Skeletal muscle tissue (tissue), 4 donors: ENCODE data around the gene C12orf56. TPM values are rescaled to one million over a fixed set of nuclear protein-coding genes. Genes with fewer than 3 reads are reported as not detected.

Experiments
- H3K27ac ChIP-seq: one replicate; pipeline ENCODE4 v1.7.0; 2013; ENCODE audit warnings: mild to moderate bottlenecking, low read depth, low read length, inconsistent platforms
- H3K27me3 ChIP-seq, 3 donors: one replicate each; pipeline ENCODE4 v1.7.0; 2013; ENCODE audit warnings: low read length in 3 of 3; ENCODE audit not compliant: control insufficient read depth in 3 of 3, insufficient read depth in 3 of 3
- H3K36me3 ChIP-seq, 3 donors: one replicate each; pipeline ENCODE4 v1.7.0; 2013; ENCODE audit warnings: low read length in 3 of 3; ENCODE audit not compliant: control insufficient read depth in 3 of 3, insufficient read depth in 3 of 3
- H3K4me1 ChIP-seq, 3 donors: one replicate each; pipeline ENCODE4 v1.7.0; 2013; ENCODE audit warnings: low read length in 3 of 3, mild to moderate bottlenecking in 3 of 3; ENCODE audit not compliant: control insufficient read depth in 3 of 3, insufficient read depth in 3 of 3
- H3K4me3 ChIP-seq, 3 donors: one replicate each; pipeline ENCODE4 v1.7.0; 2013; ENCODE audit warnings: low read length in 3 of 3
- H3K9ac ChIP-seq, 3 donors: one replicate each; pipeline ENCODE4 v1.7.0; 2013; ENCODE audit warnings: low read length in 3 of 3, mild to moderate bottlenecking in 3 of 3, moderate library complexity in 2 of 3, low read depth in 1 of 3
- H3K9me3 ChIP-seq, 3 donors: one replicate each; pipeline ENCODE4 v1.7.0; 2013; ENCODE audit warnings: low read length in 3 of 3; ENCODE audit not compliant: control insufficient read depth in 3 of 3
- total RNA-seq: library from RNA; depleted of rRNA; stranded (reverse); fragments of >200 nt; gene quantifications from one replicate; pipeline ENCODE4 v1.2.3, GENCODE V29; 2014
- donor health status: Osteomylitis.

C12orf56 gene
- total RNA-seq, 1 donor from 2014 or later: 0.52 TPM

DNA sequence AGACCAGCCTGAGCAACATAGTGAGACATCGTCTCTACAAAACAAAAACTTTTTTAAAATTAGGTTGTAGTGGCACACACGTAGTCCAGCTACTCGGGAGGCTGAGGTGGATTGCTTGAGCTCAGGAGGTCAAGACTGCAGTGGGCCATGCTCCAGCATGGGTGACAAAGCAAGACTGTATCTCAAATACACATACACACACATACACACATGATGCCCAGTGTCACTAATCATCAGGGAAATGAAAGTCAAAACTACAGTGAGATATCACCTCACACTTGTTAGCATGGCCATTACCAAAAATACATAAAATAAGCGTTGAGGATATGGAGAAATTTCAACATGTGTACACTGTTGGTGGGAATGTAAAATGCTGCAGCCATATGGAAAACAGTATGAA, 135.3 kb downstream of the C12orf56 start:
- Histone ChIP-seq H3K27me3 (no peaks in the 10 kb centered on the region), H3K9me3 (no peaks in the 10 kb centered on the region), H3K9ac (no peak overlapping the region), H3K36me3 (no peaks in the 10 kb centered on the region), H3K27ac (no peak overlapping the region), H3K4me1 (peaks cover 0 to 4% (median 0%) of the 10 kb centered on the region in 3 donors), H3K4me3 (no peak overlapping the region)

DNA sequence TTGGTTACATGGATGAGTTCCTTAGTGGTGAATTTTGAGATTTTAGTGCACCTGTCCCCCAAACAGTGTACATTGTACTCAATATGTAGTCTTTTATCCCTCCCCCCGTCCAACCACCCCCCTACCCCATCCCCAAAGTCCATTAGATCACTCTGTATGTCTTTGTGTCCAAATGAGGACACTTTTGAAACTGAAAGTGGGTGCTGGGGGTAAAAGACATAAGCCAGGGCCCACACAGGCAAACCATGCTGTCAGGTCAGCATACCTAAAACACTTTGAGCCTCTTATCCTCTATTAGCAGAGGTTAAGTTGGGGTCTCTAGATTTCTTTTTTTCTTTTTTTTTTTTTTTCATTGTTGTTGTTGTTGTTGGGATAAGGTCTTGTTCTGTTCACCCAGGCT, 137.2 kb downstream of the C12orf56 start:
- Histone ChIP-seq H3K27ac (peak overlapping the region; percentile 26), H3K36me3 (no peaks in the 10 kb centered on the region), H3K9ac (no peak overlapping the region), H3K27me3 (no peaks in the 10 kb centered on the region), H3K4me1 (peaks cover 0 to 4% (median 2%) of the 10 kb centered on the region in 3 donors), H3K9me3 (no peaks in the 10 kb centered on the region), H3K4me3 (no peak overlapping the region)

DNA sequence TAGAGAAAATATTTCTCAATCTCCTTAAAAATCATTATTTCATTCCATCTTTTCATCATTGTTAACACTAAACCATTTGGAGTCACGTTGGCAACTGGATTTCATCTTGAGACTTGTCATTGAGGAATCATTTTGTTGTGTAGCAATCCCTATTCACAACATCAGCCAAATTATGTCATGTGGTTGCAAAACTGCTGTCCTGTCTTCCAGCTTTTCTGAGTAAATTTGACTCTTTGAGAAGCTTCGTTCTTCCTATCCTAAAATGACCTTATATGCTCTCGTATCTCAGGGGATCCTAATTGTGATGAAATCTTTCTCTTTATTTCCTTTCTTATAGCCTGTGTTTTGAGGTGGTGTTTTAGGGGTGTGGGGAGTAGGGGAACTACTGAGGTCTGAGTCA, 137.9 kb downstream of the C12orf56 start:
- Histone ChIP-seq H3K27me3 (no peaks in the 10 kb centered on the region), H3K4me1 (peaks cover 0 to 4% (median 2%) of the 10 kb centered on the region in 3 donors), H3K4me3 (no peak overlapping the region), H3K27ac (no peak overlapping the region), H3K36me3 (no peaks in the 10 kb centered on the region), H3K9ac (peak overlapping the region in 1 of 3 donors; percentile 27), H3K9me3 (no peaks in the 10 kb centered on the region)

DNA sequence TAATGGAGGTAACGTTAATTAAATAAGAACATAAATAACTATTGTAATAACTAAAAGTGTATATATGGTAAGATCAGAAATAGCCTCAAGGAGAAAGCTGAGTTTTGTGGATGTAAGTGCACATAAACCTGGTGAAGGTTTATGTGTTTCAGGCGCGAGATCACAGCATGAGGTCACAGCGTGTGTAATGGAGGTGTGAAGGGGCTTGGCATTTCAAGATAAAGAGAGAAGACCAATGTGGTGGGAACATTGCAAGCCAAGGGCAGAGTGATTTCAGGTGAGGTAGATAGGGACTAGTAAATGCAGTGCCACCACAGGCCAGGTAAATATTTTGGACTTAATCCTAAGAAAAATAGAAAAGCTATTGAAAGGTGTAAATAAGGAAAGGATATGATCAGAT, 146.7 kb downstream of the C12orf56 start:
- no peak overlapping the region for H3K9ac ChIP-seq
- H3K4me3 ChIP-seq: no peak overlapping the region
- no peaks in the 10 kb centered on the region for H3K4me1 ChIP-seq
- H3K9me3 ChIP-seq: no peaks in the 10 kb centered on the region
- no peaks in the 10 kb centered on the region for H3K36me3 ChIP-seq
- H3K27me3 ChIP-seq: no peaks in the 10 kb centered on the region
- H3K27ac ChIP-seq: no peak overlapping the region

DNA sequence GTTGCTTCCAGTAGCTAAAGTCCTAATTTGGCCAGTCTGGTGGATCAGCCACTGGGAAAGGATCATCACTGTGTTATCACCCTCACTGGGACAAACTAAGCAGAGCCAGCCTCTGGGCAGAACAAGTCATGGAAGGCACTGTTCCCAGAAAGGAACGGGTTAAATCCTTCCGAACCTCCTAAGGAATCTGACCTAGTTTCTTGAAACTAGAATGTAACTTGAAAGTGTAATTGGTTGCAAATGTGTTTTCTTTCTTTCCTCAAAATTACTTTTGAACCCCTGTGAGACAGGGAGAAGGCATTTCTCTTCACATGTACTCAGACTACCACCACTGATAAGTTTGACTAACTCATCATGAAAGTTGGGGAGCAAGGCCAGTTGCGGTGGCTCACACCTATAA, 149.8 kb downstream of the C12orf56 start:
- H3K27me3 ChIP-seq: no peaks in the 10 kb centered on the region
- H3K36me3 ChIP-seq: no peaks in the 10 kb centered on the region
- no peak overlapping the region for H3K4me3 ChIP-seq
- no peaks in the 10 kb centered on the region for H3K9me3 ChIP-seq
- H3K4me1 ChIP-seq: no peaks in the 10 kb centered on the region
- H3K27ac ChIP-seq: no peak overlapping the region
- no peak overlapping the region for H3K9ac ChIP-seq

DNA sequence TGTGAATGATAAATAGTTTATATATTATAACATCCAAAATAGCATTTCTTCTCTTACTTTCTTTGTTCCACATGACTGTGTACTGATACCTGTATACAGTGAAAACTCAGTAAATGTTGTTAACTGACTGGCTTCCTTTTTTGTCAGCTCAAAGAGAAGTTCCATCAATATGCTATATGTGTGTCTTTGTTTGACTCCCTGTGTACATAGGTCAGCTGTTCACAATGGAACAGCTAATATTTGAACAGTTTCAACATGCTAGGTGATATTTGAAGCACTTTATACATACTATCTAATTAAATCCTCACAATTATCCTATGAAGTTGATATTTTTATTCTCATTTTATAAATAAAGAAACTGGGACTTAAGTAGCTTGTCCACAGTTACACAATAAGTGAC, 153.2 kb downstream of the C12orf56 start:
- no peaks in the 10 kb centered on the region for H3K9me3 ChIP-seq
- no peaks in the 10 kb centered on the region for H3K36me3 ChIP-seq
- H3K27ac ChIP-seq: no peak overlapping the region
- H3K4me1 ChIP-seq: no peaks in the 10 kb centered on the region
- no peaks in the 10 kb centered on the region for H3K27me3 ChIP-seq
- no peak overlapping the region for H3K9ac ChIP-seq
- H3K4me3 ChIP-seq: no peak overlapping the region

DNA sequence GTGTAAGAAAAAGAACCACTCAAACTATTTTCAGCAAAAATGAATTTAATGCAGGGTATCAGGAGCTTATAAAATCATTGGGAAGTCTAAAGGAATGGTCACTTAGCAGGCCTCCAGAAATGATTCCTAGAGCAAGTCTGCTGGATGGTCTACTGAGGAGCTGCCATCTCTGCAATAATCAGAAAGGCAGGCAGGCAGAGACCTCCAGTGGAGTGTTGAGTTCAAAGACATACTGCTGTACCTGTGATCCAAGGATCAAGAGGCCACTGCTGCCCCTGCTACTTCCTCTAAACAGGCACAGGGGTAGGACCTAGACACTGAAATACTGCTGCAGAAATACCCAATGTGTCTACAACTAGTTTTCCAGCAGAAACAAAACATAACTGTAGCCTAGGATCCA, 154.0 kb downstream of the C12orf56 start:
- H3K4me3 ChIP-seq: no peak overlapping the region
- no peak overlapping the region for H3K9ac ChIP-seq
- no peaks in the 10 kb centered on the region for H3K4me1 ChIP-seq
- H3K9me3 ChIP-seq: no peaks in the 10 kb centered on the region
- no peak overlapping the region for H3K27ac ChIP-seq
- no peaks in the 10 kb centered on the region for H3K27me3 ChIP-seq
- no peaks in the 10 kb centered on the region for H3K36me3 ChIP-seq

DNA sequence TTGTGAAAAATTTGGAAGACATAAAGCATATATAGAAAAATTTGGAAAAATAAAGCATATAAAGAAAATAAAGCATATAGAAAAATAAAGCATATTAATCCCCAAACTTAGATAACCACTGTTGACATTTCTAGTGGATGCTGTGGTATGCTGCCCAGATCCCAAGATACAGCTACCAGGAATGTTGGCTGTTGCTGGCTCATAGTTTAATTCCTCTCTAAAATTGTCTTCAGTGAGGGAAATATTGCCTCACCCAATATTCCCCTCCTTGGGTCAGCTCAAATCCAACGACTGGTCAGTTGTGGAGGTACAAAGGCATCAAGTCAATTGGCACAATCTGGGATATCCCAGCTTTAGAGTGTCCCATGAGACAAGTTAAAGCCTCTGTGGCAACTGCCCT, 158.4 kb downstream of the C12orf56 start:
- Histone ChIP-seq H3K4me1 (no peaks in the 10 kb centered on the region), H3K27me3 (no peaks in the 10 kb centered on the region), H3K9ac (no peak overlapping the region), H3K4me3 (no peak overlapping the region), H3K9me3 (no peaks in the 10 kb centered on the region), H3K36me3 (peaks cover 0 to 3% (median 0%) of the 10 kb centered on the region in 3 donors), H3K27ac (no peak overlapping the region)

DNA sequence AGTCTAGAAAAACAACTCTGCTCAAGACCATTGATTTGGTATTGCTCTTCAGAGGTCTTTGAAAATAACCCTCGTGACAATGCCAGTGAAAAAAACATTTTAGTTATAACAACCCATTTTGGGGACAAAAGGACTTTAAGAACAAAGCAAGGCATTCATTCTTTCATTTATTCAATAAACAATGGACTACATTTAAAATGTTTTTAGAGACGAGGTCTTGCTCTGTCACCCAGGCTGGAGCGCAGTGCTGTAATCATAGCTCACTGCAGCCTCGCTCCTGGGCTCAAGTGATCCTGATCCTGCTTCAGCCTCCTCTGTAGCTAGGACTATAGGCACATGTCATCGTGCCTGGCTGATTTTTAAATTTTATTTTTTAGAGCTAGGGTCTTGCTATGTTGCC, 160.8 kb downstream of the C12orf56 start:
- H3K36me3 ChIP-seq: peaks cover 0 to 3% (median 0%) of the 10 kb centered on the region in 3 donors
- no peak overlapping the region for H3K9ac ChIP-seq
- no peak overlapping the region for H3K4me3 ChIP-seq
- no peaks in the 10 kb centered on the region for H3K27me3 ChIP-seq
- no peak overlapping the region for H3K27ac ChIP-seq
- H3K4me1 ChIP-seq: no peaks in the 10 kb centered on the region
- no peaks in the 10 kb centered on the region for H3K9me3 ChIP-seq

DNA sequence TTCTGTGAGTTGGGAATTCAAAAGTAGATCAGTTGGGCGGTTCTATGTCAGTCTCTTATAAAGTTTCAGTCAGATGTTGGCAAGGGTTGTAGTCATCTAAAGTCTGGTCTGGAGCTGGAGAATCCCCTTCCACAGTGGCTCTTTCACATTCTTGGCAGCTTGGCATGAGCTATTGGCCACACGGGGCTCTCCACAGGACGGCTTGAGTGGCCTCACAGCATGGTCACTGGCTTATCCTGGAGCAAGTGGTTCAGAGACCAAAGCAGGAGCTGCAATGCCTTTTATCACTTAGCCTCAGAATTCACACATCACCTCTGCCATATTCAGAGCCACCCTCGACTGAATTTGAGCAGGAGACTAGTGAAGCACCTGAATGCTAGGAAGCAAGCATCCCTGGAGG, 161.3 kb downstream of the C12orf56 start:
- H3K4me3 ChIP-seq: no peak overlapping the region
- no peaks in the 10 kb centered on the region for H3K9me3 ChIP-seq
- no peak overlapping the region for H3K27ac ChIP-seq
- H3K9ac ChIP-seq: no peak overlapping the region
- peaks cover 0 to 3% (median 0%) of the 10 kb centered on the region in 3 donors for H3K36me3 ChIP-seq
- no peaks in the 10 kb centered on the region for H3K27me3 ChIP-seq
- no peaks in the 10 kb centered on the region for H3K4me1 ChIP-seq

DNA sequence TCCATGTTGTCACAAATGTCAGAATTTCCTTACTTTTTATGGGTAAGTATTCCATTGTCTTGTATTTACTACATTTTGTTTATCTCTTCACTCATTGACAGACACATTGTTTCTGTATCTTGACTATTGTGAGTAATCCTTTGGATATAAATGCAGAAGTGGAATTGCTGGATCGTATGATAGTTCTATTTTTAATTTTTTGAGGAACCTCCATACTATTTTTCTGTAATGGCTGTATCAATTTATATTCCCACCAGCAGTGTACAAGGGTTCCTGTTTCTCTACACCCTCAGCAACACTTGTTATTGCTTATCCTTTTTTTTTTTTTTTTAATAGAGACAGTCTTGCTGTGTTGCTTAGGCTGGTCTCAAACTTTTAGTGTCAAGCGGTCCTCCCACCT, 164.9 kb downstream of the C12orf56 start:
- peaks cover 0 to 12% (median 6%) of the 10 kb centered on the region in 3 donors for H3K4me1 ChIP-seq
- H3K9me3 ChIP-seq: no peaks in the 10 kb centered on the region
- no peak overlapping the region for H3K27ac ChIP-seq
- no peak overlapping the region for H3K9ac ChIP-seq
- H3K27me3 ChIP-seq: no peaks in the 10 kb centered on the region
- no peak overlapping the region for H3K4me3 ChIP-seq
- H3K36me3 ChIP-seq: peaks cover 0 to 3% (median 0%) of the 10 kb centered on the region in 3 donors
